Stimulated activated CD8-positive, alpha-beta memory T cell treated with anti-CD3 and anti-CD28 coated beads, Interleukin-4, amount 100 ng/mL, for 24 hours (primary cell): ENCODE results near the gene ZMYND11.

Source experiments
- DNase-seq: peaks from one replicate; pipeline ENCODE4 v3.0.0-alpha.2; 2020; ENCODE audit warnings: low read depth

Gene ZMYND11

DNA sequence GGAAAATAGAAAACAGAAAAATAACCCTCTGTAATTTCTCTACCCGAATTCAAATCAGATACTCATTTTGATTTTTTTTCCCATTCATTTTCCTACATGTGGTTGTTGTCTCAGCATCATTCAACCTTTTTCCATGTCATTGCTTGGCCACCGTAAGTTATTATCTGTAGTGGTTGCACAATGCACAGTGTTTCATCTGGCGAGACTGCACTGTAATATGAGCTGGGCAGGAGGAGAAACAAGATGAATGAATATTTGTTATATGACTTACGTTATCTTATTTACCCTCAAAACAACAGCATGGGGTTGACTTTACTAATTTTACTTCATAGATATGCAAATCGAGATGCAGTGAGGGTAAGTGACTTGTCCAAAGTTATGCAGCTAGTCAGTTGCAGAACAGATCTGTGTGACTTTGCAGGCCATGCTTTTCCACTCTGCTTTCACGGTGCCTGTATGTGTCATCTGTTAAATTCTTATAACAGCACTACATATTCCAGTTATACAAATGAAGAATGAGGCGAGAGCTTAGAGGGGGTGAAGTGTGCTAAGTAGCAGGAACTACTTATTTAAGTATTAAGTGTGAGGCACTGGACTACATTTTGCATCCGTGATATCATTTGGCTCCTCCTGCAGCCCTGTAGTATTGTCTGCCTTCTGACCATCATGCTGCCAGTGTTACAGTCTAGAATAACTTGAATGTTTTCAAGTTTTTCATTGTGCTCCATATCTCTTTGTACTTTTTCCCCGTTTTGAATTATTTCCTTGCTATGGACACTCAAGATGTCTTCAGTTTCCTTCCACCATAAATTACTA is 56.7 kb downstream of the ZMYND11 start:
- DNase-seq = no peak

DNA sequence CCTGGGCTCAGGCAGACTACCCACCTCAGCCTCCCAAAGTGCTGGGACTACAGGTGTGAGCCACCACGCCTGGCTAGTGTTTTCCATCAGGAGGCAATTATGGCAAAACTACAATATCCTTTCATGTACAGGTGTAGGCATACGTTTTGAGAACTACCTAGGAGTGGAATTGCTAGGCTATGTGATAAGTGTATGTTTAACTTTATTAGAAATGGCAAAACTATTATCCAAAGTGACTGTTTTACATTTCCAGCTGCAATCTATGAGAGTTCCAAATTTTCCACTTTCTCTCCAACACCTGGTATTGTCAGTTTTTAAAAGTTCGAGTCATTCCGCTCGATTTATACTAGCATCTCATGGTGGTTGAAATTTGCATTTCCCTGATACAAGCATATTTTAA is 59.0 kb downstream of the ZMYND11 start:
- DNase-seq = no peak

DNA sequence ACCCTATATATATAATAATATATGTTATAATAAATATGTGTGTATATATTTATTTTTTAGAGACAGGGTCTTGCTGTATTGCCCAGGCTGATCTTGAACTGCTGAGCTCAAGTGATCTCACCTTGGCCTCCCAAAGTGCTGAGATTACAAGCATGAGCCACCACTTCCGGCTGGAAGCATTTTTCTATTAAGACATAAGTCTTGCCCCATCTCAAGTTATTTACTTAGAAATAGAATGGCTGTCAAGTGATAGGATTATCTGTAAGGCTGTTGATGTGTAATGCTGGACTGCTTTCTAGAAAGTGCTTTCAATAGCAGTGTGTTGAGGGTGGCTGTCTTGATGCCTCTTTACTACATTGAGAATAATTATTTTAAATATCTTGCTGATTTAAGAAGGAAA is 65.2 kb downstream of the ZMYND11 start:
- no peak for DNase-seq

DNA sequence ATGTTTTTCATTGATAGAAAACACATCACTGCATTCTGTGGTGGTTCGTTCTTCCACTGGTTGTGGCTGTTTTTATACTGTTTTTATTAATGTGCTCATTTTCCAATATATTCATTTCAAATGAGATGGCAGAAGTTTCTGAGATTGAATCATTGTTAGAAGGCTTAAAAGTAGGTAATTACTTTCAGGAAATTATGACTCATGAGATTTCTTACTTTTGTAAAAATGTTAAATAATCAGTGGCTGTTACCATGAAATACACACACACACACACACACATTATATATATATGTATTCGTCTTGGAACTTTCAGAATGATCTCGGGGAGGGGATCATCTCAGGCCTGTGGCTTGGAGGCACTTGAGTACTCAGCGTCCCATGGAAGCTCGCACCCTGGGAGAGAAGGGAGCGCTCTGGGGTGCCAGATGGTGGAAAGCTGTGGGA is 66.1 kb downstream of the ZMYND11 start:
- DNase-seq = no peak

DNA sequence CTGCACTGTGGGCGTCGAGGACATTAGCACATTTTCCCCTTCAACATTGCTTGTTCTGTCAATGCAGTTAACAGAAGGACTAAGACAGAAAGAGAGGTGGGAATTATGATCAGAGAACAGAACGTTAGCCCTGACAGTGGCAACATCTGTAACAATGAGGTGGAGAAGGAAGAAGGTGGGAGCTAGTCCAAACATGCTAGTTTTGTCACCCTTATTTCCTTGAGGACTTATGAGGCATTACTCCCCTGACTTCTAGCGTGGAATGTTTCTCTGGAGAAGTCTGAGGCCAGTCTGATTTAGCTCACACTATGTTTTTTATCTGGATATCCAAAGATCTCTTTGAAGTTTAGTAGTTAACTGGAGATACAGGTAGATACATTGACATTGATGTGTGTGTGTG is 73.4 kb downstream of the ZMYND11 start:
- DNase-seq = no peak

DNA sequence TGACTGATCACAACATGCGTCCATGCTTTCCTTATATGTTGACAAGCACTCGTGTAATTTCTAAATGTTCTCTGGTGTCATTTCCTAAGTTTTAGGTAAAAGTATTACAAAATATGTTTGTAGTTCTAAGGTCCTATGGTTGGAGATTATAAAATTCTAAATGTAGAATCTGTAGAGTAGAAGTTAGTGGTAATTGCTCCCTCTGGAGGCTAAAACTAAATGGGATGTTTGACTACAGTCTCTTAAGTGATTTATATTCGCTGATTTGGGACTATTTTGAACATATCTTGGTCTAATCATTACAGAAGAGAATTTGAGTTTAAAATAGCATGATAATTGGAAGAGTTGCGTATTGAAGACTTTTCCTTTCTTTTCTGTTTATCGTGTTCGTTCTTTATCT is 74.1 kb downstream of the ZMYND11 start:
- DNase-seq = no peak

DNA sequence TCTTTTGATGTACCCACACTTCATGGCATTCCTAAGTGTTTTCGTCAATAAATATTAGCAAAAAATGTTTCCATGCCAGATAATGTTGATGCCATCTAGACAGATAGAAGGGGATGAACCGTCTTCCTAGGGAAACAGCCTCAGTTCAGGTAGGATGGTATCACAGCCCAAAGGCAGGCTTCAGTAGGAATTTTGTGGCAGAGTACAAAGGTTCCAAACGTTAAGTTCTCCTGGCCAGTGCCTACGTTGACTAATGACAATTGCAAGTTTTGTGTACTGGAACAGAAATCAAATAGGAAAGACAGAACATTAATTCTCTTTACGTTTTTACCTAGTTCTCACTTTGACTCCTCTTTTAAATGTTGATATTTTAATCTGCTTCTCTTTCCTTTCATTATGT is 75.0 kb downstream of the ZMYND11 start:
- no peak for DNase-seq

DNA sequence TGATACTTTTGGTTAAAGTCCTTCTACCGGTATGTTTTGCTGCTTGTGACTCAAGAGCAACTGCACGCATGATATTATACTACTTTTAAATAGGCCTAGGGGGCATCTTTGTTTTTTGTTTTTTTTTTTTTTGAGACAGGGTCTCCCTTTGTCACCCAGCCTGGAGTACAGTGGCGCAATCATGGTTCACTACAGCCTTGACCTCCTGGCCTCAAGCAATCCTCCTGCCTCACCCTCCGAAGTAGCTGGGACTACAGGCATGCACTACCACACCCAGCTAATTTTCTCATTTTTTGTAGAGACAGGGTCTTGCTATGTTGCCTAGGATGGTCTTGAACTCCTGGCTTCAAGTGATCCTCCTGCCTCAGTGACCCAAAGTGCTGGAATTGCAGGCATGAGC is 80.2 kb downstream of the ZMYND11 start:
- no peak for DNase-seq

DNA sequence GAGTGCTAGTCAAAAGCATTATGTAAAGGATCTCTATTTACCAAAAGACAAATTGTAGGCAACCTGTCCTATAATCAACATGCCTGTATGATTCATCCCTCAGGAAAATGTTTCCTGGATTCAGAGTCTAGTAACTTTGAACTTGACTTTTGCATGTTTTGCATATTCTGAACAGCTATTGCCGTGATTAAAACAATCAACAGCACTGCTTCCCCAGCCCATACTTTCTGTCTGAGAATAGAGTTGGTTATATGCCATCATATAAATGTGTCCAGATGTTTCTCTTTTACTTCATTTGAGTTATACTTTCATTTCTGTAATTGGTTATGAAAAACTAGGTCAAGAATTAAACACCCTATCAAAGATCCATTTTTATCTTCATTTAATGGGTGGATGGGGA is 83.5 kb downstream of the ZMYND11 start:
- DNase-seq = no peak

DNA sequence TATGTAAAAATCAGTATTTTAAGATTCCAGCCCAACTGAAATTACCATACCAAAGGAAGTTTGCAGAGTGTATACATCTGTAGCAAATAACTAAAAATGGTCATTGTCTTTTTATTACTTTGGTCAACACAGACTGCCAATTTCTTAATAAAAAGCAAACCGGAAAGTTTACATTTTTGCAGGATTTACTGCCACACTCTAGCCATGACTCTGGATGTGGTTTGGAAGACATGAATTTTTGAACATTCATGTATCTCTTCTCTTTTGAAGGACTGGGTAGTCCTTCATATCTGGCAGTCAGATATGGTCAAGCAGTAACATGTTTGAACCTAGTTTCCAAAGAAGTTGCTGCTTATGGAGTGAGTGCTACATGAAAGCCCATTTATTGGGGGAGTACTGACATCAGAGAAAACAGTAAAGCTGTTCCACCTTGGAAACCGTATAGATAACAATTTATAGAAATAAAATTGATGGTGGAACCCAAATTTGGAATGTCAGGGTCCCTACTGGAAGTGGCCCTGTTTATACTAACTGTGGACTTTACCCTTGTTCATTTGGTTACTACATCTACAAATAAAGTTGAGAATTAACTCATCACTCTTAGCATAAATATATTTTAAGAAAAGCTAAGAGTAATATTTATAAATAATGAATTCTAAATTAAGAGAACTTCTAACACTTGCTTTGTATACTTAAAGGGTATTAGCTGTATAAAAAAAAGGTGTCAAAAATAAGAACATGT is 84.6 kb downstream of the ZMYND11 start:
- DNase-seq = no peak

DNA sequence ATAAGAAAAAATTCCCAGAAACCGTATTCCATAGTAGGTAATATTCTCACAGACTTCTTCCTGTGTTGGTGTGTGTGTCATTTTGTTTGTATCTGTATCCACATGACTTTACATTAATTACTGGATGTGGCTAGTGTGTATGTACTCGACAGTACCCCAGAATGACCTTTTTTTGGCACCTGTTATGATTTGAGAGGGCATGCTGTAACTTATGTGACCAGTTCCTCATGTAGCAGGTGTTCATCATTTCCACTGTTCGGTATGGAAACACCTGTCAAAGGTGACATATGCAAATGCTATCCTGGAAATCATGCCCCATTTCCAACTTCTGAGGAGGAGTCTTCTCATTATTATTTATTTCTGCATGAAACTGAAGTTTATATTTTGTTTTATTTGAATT is 89.3 kb downstream of the ZMYND11 start:
- no peak for DNase-seq

DNA sequence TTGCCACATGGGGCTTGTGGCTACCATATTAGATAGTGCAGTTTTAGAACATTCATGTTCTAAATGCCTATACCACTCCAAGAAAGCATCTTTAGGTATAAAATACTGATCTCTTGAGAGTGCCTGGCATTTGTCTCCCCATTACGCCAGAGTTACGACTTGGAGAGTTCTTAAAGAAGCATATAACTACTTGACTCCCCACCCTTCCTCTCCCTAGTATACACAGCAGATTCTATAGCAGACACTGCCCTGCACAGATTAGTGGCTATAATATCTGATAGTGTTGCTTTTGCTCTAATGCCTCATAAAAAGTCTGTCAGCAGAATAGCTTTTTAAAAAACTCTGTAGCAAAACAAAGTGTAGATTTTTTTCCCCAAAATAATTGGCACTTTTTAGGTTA is 90.8 kb downstream of the ZMYND11 start:
- DNase-seq = no peak

DNA sequence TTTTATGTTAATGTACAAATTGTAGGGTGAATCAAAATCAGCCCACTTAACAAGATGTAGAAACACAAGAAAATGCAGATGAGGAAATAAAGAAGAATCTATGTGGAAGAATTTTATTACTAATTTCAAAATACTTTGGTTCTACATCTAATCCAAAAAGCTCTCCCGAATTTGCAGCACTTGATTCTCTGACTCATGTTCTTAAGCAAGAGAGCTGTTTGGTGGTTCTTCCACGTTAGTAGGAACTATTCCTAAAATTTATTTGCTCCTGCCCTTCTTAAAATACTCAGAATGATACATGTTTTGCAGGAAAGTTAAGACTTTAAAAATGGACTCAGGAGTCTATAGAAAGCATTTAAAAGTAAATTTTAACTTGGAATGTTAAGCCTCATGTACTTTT is 91.8 kb downstream of the ZMYND11 start:
- DNase-seq = no peak

DNA sequence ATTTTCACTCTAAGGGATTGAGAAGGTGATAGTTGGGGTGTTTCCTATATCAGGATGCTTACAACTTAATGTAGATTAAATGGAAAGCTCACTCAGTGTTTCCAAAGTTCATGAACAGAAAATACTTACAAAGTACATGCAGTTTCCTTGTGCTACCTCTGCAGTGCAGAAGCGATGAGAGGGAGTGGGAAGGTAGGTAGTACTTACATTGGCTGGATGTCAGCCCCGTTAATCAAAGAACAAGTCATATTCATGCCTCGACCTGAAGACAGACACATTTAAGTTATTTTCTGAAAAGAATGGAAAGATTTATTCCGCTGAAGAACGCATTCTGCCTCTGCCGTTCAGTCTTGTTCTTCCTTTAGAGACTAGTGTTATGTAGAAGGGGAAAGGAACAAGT is 93.1 kb downstream of the ZMYND11 start:
- no peak for DNase-seq

DNA sequence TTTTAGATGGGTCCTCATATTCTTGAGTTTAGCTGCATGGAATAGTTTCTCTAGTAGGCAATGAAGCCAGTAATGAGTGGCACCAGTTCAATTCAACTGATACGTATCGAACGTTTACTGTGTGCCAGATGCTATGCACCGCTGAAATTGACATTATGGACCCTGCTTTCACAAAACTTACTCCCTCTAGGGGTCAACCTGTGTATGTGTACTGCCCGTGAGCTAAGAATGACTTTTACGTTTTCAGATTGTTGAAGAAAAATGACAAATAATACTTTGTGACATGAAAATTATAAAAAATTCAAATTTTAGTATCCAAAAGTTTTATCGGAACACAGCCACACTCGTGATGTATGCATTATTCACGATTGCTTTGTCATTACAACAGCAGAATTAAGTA is 95.5 kb downstream of the ZMYND11 start:
- DNase-seq = no peak

DNA sequence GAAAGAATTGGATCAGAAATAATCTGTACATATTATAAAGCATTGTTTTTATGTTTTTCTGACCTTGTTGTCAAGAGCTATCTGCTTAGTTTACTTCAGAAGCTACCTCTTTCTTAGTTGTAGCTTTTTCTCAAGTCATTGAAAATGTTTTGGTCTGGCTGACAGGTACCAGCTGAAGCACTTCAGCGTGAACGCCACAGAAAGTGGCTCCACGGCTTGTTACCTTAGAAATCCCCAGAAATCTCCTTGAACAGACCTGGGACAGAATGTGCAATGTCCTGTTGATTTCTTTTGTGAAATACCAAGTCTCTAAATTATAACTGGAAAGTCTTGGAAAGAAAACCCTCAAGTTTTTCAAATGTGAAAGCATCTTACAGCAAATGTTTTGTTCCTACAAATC is 96.8 kb downstream of the ZMYND11 start:
- DNase-seq = no peak

DNA sequence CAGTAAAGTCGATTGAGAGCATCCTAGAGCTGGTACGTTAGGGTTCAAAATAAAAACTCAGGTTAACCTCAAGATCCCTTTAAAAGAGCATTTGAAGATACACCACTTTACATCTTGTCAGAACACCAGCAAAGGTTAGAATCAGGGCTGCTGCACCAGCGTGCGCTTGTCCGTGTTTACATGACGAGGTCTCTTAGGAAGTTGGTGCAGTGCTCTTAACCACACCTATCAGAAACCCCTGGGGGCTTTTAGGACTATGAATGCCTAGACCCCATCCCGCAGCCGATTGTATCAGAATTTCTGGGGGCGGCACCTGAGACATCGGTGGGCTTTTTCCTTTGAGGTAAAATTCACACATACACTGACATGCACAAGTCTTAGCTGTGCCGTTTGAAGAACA is 97.6 kb downstream of the ZMYND11 start:
- no peak for DNase-seq

DNA sequence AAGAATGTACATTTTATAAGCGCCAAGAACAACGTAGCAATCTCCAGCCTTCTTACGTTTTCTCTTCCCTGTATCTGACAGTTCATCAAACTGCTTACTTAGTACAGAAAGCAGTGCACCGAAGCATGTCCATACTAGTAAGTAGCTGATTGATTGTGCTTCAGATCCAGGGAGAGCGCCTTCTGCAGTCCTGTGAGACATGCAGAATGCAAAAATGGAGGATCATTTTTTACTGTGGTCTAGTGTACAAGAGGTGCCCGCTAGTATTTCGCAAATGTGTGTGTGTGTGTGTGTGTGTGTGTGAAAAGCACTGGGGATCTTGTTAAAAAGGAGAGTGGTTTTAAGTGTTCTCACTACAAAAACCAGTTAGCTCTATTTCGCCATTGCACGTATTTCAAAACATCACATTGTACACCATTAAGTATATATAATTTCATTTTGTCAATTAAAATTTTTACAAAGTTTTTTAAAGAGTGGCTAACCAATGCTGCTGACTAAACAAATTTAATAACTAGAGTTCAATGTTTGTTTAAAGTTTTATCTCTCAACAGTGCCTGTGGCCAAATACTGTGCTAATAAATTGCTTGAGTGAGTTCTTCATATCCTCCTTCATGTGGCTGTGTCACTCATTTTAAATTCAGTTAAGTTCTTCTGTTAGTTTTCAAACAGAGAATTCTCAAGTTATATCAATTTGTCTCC is 99.6 kb downstream of the ZMYND11 start:
- DNase-seq = no peak

DNA sequence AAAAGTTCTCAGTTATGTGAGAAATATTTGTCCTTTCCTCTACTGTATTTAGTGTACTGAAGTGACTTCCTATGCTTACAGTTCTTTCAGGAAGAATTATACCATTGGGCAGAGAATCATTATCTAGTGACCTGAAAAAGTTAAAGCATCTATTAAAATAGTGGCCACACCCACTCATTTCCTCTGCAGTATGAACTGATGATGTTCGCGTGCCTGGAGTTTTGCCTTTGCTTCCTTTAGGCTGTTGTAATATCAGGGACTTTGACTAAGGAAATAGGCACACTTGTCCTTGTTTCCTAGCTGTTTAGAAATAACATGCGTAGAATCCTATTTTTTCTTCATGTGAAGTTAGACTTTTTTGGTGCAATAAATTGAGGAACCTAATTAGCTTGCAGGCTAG is 100.7 kb downstream of the ZMYND11 start:
- no peak for DNase-seq

DNA sequence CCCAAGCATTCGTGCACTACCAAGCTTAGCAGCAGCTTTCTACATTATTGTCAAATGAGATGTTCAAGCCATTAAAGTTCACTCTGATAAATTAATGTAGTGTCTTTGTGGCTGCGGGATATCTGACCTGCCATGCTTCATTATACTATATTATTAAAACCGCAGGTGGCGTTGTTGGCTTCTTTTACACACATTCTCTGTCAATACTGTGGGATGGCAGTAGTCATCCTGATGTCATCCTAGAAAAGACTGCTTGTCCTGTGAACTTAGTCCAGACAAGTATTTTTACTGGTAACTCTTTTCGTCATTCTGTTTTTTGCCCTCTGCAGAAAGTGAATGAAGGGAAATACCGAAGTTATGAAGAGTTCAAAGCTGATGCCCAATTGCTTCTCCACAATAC is 103.9 kb downstream of the ZMYND11 start:
- no peak for DNase-seq

DNA sequence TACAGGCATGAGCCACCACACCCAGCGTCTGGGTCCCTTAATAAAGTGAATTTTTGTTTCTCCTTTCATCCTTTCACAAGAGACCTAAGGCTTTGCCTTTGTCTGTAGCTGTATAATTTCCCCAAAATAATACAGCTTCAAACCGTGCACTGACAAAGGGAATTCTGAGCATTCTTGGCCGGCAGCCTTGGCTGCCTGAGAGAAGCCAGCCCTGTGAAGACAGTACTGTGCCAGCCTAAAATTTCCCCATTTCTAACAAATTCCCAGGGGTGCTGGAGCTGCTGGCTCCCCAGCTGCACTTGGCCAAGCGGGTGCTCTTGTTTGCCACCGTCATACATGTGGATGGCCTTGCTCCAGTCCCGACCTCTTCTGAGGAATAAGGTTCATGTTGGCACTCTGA is 106.2 kb downstream of the ZMYND11 start:
- no peak for DNase-seq

DNA sequence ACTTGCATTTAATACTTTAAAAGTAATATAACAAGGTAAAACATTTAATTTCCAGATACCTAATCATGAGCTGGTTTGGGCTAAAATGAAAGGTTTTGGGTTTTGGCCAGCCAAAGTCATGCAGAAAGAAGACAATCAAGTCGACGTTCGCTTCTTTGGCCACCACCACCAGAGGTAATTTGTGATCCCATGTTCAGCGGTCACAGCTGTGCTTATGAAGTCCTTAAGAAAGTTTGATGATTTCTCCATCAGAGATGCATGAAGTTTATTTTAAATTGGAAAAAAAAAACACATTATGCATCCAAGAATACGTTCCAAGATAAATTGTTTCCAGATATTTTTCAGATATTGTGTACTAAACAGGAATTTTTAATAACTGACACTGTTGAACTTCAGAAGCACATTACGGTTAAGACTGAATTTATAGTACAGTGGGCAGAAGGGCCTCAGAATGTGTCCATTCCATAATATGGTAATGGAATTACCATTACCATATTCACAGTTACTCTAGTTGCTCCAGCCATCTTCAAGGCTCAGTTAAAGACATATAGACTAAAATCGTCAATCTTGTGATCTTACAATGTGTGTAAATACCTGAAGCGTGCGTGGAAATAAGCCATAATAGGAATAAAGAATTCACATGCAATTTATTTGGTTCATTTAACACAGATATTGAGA is 106.8 kb downstream of the ZMYND11 start:
- no peak for DNase-seq

DNA sequence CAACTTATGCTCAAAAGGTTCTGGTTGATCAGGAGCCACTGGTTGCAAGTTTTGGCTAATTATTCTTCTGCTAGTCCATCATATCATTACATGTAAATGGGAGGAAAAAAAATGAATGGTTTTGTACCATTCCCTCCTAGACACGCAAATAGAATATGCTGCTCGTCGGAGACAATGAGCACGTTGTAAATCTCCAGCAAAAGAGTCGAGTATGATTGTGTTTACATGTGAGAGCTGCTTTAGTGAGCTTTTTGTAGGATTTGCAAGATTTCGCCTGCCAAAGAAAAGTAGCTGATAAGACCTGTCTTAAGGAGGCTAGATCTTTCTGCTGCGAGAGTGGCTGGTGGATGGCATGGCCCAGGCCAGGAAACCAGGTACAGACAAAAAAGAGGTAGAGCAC is 109.0 kb downstream of the ZMYND11 start:
- no peak for DNase-seq
